GM18526 (cell line): ENCODE data around the gene FERMT1.

Source experiments
- POLR2A ChIP-seq: IDR thresholded peaks from 3 replicates; pipeline ENCODE4 v1.6.1; 2011; ENCODE audit not compliant: insufficient read length; ENCODE audit errors: extremely low read depth

Gene FERMT1

GRCh38 chr20:6058684-6059295 is 64.0 kb downstream of the FERMT1 start:
- no peak for TF ChIP-seq POLR2A

DNA sequence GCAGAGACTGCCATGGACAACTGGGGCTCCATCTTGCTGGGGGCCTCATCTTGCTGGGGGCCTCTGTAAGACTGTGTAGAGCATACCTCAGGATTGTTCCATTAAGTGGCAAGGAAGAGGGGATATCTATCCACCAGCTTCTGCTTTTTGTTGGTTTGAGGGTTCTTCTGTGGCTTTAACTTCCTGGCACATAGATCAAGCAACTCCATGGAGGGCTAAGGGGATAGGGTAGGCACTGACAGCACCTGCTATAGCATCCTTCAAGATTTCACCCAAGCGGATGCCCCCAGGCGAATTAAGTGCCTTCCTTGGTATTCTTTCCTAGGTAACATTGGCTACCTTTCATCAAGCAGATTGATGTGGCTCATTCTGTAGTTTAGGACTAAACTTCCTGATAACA is 65.1 kb downstream of the FERMT1 start:
- no peak for TF ChIP-seq POLR2A

DNA sequence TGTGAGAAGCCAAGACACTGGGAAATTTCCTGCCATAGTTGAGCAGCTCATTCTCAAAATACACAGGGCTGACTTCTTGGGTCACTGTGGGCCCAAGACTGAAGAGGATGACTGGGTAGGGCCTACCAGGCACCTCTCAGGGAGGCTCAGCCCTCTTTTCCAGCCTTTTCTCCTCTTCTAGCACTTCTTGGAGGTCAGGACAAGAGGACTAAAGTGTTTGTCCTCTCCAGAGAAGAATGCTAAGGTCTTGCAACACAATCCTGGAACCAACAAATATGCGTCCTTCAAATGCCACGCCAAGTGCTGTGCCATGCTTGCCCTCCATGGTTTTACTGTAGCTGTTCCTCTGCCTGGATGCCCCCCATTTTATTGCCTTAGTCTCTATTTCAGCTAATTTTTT is 65.7 kb downstream of the FERMT1 start:
- no peak for TF ChIP-seq POLR2A

DNA sequence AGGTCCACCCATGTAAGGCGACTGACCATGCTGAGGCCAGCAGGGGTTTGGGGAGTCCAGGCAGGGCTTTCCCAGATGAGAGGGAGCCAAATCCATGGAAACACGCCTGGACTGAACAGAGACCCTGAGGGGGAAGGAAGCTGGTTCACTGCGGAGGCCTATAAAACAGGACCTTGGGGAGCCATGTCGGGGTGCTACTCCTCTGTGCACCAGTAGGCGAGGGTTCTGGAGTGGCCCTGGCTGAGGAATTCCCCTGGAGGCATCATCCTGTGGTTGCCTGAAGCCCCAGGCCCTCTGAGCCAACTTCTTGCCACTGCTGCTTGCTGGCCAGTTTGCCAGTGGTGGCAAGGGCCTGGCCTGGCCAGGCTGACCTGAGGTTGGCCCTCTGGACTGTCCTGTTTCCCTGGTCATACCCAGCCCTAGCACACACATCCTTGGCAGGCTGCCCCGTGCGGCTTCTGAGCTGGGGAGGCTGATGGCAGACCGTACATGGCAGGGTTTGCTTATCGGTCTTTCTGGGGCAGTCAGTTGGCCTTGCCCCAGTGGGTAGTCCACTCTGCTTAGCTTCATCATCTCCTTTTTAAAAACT is 66.8 kb downstream of the FERMT1 start:
- TF ChIP-seq POLR2A, result no peak

DNA sequence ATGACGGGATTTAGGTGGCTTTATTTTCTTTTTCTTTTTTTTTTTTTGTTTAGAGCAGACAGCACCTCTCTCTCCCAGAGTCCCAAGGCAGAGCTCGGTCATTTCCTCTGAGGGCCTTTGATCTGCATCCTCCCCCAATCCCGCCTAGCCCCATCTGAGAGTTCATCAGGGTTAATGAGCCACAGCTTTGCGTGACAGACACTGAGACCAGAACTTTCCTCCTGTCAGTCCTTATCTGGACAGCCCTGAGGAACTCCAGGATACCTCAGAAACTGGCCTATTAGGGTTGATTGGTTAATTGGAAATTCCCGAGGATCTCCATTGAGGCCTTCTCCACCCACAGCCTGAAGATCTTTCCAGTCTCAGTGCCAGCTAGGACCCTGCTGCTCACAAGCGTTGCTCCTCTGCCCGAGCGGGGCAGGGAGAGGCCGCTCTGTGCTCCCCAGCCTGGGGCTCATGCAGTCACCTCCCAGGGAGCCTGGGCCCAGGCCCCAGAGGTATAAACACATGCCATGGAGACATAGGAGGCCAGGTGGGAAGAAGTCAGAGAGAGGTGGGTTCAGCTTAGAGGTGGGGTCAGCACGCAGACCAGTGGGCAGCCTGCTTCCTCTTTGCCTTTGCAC is 67.6 kb downstream of the FERMT1 start:
- no peak for TF ChIP-seq POLR2A

- TF ChIP-seq POLR2A, result no peak
These were observed 68.8 kb downstream of the FERMT1 start, which contains the start of gene LRRN4 for GRCh38 chr20:6053776-6054688. TSS of gene LRRN4 (minus strand) at chr20:6054060. CDS start at chr20:6052799, 1,261 bp downstream.

DNA sequence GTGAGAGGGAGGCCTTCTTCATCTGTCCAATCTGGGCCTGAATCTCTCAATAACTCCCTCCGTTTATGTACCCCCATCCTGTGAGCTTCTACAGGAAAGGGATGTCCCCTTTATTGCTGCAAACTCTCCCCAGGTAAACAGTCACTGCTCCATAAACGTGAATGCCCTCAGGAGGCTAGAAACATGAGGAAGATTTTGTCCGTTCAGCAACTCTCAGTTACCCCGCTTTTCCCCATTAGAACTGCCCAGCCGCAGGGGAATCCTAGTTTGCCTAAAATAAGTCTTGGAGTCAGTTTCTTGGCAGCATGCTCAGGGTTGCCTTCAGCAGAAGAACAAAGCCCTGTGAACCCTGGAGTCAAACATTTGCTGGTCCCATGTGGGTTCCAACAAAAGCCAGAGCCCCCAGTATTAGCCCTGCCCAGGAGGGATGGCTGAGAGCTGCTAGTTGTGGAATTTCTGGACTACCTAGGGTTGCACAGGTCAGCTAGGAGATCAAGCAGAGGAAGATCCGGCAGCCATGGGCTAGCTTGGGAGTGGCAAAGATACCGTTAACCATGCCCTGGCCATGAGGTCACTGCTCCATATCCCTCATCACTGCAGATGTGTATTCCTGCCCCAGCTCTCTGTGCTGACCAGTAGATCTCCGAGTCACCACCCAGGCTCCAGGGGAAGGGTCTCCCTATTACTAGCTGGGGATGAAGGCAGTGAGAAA is 69.6 kb downstream of the FERMT1 start:
- no peak for TF ChIP-seq POLR2A

DNA sequence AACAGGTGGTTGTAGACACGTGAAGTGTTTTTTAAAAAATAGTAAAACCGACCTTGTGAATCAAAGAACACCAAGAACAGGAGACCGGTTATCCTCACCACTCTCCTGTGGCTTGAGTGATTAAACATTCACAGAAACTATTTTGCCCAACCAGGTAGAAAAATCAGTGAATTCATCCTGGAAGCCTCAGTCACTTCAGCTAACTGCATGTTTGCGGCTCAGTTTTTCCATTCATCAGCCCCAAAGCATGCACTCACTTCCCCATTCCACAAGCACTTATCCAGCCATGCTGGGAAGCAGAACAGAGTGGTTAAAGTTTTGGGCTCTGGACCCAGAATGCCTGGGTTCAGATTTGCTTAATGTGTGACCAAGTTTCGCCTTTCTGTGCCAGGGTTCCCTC is 71.3 kb downstream of the FERMT1 start:
- no peak for TF ChIP-seq POLR2A

GRCh38 chr20:6048391-6048790 is 74.4 kb downstream of the FERMT1 start:
- no peak for TF ChIP-seq POLR2A

- no peak for TF ChIP-seq POLR2A
These were observed 76.4 kb downstream of the FERMT1 start for GRCh38 chr20:6046432-6046831.

GRCh38 chr20:6045566-6045965 is 77.3 kb downstream of the FERMT1 start:
- no peak for TF ChIP-seq POLR2A

GRCh38 chr20:6044115-6044514 is 78.7 kb downstream of the FERMT1 start:
- no peak for TF ChIP-seq POLR2A

- TF ChIP-seq POLR2A, result no peak
These were observed 81.0 kb downstream of the FERMT1 start for GRCh38 chr20:6041808-6042265.

DNA sequence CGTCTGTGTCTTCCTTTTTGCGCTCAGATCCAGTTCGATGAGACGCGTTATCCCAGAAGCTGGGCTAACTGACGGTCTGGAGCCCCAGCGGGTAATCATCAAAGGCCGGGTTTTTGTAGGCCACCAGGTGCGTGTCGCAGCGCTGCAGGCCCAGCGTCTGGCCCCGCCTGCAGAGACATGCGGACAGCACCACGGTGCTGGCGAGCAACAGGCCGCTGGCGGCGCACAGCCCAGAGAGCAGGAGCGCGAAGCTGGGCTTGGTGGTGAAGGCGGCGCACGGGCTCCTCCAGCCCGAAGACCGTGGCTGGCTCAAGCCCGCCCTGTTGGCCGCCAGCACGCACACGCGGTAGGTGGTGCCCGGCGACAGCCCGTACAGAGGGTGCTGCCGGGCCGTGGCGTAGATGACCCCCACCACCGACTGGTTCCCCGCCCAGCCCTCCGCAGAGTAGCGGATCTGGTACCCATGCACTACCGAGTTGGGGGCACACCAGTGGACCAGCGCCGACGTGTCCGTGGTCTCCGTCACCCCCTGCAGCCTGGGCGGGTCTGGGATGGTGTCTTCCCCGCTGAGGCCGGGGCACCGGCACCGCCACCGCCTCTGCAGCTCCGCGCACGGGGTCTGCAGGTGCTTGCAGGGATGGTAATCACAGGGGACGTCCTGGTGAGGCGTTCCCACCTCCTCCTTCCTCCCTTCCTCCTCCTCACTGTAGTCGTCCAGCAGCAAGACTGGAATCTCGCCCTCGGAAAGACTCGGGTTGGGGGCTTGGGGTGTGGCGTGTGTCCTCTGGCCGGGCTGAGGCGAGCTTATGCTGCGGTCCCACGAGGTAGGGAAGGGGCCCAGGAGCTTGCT is 81.6 kb downstream of the FERMT1 start:
- TF ChIP-seq POLR2A, result no peak

DNA sequence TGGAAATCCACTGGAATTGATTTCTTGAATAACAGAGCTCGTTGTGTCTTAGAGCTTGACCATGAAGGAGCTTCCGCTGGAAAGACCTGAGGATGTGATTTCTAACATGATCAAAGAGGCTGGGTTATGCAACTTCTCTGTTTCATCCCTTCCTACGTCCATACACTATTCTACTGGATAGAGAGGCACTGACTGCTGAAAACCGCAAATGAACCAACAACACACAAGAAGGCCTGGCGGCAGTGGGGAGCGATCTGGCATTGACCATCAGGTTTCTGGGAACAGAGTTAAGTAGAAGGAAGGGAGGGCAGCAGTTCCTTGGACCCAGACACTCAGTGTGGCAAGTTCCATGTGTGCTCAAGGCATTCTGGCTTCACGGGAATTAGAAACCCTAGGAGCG is 82.3 kb downstream of the FERMT1 start:
- no peak for TF ChIP-seq POLR2A

DNA sequence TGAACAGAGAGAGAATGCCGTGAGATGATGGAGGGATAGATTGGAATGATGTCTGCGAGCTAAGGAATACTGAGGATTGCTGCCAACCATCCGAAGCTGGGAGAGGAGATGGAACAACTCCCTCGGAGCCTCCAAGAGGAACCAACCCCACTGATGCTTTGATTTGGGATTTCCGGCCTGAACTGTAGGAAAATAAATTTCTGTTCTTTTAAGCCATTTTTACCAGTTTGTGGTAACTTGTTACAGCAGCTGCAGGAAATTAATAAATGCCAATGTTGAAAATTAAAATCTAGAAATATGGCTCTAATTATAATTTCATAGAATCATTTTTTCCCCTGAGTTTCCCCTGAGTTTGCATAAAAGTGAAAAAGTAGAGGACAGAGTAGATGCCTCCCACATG is 83.1 kb downstream of the FERMT1 start:
- TF ChIP-seq POLR2A, result no peak
